ENCODE data around the gene ZFP69.

The ZFP69 gene

GRCh38 chr1:40519517-40519916, 42.4 kb downstream of the ZFP69 start:
- TF ChIP-seq, protein P1, sequence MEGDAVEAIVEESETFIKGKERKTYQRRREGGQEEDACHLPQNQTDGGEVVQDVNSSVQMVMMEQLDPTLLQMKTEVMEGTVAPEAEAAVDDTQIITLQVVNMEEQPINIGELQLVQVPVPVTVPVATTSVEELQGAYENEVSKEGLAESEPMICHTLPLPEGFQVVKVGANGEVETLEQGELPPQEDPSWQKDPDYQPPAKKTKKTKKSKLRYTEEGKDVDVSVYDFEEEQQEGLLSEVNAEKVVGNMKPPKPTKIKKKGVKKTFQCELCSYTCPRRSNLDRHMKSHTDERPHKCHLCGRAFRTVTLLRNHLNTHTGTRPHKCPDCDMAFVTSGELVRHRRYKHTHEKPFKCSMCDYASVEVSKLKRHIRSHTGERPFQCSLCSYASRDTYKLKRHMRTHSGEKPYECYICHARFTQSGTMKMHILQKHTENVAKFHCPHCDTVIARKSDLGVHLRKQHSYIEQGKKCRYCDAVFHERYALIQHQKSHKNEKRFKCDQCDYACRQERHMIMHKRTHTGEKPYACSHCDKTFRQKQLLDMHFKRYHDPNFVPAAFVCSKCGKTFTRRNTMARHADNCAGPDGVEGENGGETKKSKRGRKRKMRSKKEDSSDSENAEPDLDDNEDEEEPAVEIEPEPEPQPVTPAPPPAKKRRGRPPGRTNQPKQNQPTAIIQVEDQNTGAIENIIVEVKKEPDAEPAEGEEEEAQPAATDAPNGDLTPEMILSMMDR (IDR thresholded peaks at IDR 0.05; ENCODE audit: low read depth, low read length), result no peak
- DNase-seq (ENCODE audit: extremely low read depth, low read depth), result no peak

DNA sequence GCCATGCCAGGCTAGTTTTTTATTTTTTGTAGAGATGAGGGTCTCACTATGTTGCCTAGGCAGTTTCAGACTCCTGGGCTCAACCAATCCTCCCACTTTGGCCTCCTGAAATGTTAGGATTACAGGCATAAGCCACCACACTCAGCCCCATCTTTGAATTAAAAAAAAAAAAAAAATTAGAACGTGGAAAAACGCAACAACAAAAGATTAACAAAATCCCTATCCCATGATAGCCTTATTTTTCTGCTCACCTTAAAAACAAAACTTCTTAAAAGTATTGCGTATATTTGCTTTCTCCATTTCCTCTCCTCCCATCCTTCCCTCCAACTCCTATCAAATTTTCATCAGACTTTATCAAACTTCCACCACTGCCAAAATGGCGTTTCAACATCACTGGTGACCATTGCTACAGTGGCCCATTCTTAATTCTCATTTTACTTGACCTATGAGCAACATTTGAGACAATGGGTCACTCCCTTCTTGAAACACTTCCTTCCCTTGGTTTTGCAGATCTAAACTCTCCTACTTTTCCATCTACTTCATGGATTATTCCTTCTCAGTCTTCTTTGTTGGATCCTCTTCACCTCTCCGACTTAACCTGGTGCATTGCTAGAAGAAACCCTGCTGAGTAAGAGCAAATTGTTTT, 53.8 kb downstream of the ZFP69 start:
- no peak for DNase-seq (ENCODE audit: extremely low read depth, low read depth)

DNA sequence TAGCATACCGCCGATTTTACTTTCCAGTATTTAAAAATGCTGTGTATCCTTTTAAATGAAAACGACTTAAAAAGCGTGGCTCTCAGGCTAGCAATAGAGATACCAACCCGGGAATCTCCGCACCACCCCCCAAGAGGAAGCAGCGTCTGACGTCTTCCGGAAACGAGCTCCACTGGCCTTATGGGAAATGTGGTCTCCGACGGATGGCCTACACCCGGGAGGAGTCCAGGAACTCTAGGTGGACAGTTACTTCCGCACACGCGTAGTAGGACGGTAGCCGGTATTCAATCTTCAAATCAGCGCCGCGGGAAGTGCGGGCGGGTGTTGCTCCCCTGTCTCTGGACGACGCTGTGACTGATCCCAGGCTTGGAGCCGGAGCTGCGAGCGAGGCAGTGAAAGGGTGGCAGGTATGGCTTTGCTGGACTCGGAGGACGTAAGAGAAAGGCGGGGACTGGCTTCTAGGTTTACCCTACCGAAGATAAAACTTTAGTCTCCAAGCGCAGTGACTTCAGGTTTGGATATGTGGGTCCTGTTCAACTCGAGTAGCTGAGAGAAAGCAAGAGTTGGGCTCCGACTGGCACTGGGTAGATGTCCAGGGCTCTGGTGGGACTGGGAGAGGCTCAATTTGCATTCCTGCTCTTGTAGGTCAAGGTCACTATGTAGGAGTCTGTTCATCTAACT, 54.4 kb downstream of the ZFP69 start, which contains the start of gene ZNF684:
Gene ZNF684 (plus strand): TSS at position 257 of the 681 bp plus-strand sequence. CDS start 1,530 bp downstream, outside the sequence.
- DNase-seq (ENCODE audit: extremely low read depth, low read depth), result peak; percentile 77
- TF ChIP-seq, protein P1 (IDR thresholded peaks at IDR 0.05; ENCODE audit: low read depth, low read length), result no peak

More for the DNA sequence above, 53.8 kb downstream of the ZFP69 start:
- TF ChIP-seq, protein P1 (IDR thresholded peaks at IDR 0.05; ENCODE audit: low read depth, low read length), result no peak

- TF ChIP-seq, protein P1 (IDR thresholded peaks at IDR 0.05; ENCODE audit: low read depth, low read length), result no peak
- DNase-seq (ENCODE audit: extremely low read depth, low read depth), result no peak
Observed at GRCh38 chr1:40532062-40532389, 54.9 kb downstream of the ZFP69 start.

- DNase-seq (ENCODE audit: extremely low read depth, low read depth), result no peak
Observed at GRCh38 chr1:40532844-40533424, 55.8 kb downstream of the ZFP69 start.

DNA sequence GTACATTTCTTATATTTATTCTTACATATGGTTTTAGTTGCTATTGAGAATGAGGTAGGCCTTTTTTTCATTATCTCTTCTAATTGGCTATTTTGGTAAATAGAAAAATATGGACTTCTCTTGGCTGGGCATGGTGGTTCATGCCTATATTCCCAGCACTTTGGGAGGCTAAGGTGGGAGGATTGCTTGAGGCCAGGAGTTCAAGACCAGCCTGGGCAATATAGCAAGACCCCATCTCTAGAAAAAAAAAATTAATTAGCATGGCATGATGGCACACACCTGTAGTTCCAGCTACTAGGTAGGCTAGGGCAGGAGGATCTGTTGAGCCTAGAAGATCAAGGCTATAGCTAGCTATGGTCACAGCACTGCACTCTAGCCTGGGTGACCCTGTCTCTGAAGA, 57.5 kb downstream of the ZFP69 start:
- no peak for DNase-seq (ENCODE audit: extremely low read depth, low read depth)
- TF ChIP-seq, protein P1 (IDR thresholded peaks at IDR 0.05; ENCODE audit: low read depth, low read length), result no peak

More at GRCh38 chr1:40532844-40533424, 55.8 kb downstream of the ZFP69 start:
- TF ChIP-seq, protein P1 (IDR thresholded peaks at IDR 0.05; ENCODE audit: low read depth, low read length), result peak; percentile 62

- TF ChIP-seq, protein P1 (IDR thresholded peaks at IDR 0.05; ENCODE audit: low read depth, low read length), result no peak
- no peak for DNase-seq (ENCODE audit: extremely low read depth, low read depth)
Observed at GRCh38 chr1:40535732-40536131, 58.6 kb downstream of the ZFP69 start.

All from AG09319 (cell line).